Tibial nerve (tissue), 4 donors: ENCODE data around the gene ECEL1. TPM values are rescaled to one million over a fixed set of nuclear protein-coding genes. Genes with fewer than 3 reads are reported as not detected.

Experiments
- DNase-seq, 2 donors: peaks; one replicate each; pipeline ENCODE4 v3.0.0-alpha.2; 2019; ENCODE audit warnings: low spot score in 2 of 2
- H3K27ac ChIP-seq, 4 donors: fragments of 200-600 bp; sonication (generic) in 3 of 4; one replicate each; pipeline ENCODE4 v1.5.1; 2017 to 2019; ENCODE audit warnings: mild to moderate bottlenecking in 1 of 4
- H3K27me3 ChIP-seq, 2 donors: fragments of 200-600 bp; sonication (generic) in 1 of 2; one replicate each; pipeline versions ENCODE4 v1.5.1 to v1.6.0; 2017 to 2019
- H3K36me3 ChIP-seq, 3 donors: fragments of 200-600 bp; sonication (generic); one replicate each; pipeline ENCODE4 v1.5.1; 2018 to 2019
- H3K4me1 ChIP-seq, 4 donors: fragments of 200-600 bp; sonication (generic) in 3 of 4; one replicate each; pipeline ENCODE4 v1.5.1; 2017 to 2019
- H3K4me3 ChIP-seq, 4 donors: fragments of 200-600 bp; sonication (generic) in 3 of 4; one replicate each; pipeline ENCODE4 v1.5.1; 2017 to 2019; ENCODE audit warnings: mild to moderate bottlenecking in 1 of 4, moderate library complexity in 1 of 4
- H3K9me3 ChIP-seq, 4 donors: fragments of 200-600 bp; sonication (generic) in 3 of 4; one replicate each; pipeline ENCODE4 v1.5.1; 2017 to 2019
- CTCF ChIP-seq, 5 experiments: fragments of 200-600 bp in 3 of 5; fragments of 450-650 bp in 2 of 5; sonication (generic) in 3 of 5; IDR thresholded peaks; one replicate each; pipeline ENCODE4 v1.5.1; 2016 to 2019; ENCODE audit warnings: antibody characterized with exemption in 5 of 5, mild to moderate bottlenecking in 3 of 5, moderate library complexity in 2 of 5
- EP300 ChIP-seq, 2 donors: sonication (generic); formaldehyde crosslinking; IDR thresholded peaks; one replicate each; pipeline ENCODE4 v1.6.1; 2017; ENCODE audit warnings: antibody characterized with exemption in 2 of 2, mild to moderate bottlenecking in 1 of 2
- POLR2A ChIP-seq, 2 donors: fragments of 450-650 bp; IDR thresholded peaks; one replicate each; pipeline ENCODE4 v1.6.1; 2017; ENCODE audit warnings: antibody characterized with exemption in 2 of 2, mild to moderate bottlenecking in 2 of 2, moderate library complexity in 2 of 2
- WGBS, 2 donors: methylation state at CpG; one replicate each; pipeline ENCODE4 v1.1.5; 2018; 5-methylcytosine and 5-hydroxymethylcytosine counted together
- total RNA-seq, 4 donors: library from RNA; depleted of rRNA; stranded (reverse); fragments of >200 nt; gene quantifications; one replicate each; pipeline ENCODE4 v1.1.0, GENCODE V29; 2016

The ECEL1 gene
- total RNA-seq, 4 donors from 2014 or later = 1.0 to 7.3 (median 1.8) TPM; not detected in 1

DNA sequence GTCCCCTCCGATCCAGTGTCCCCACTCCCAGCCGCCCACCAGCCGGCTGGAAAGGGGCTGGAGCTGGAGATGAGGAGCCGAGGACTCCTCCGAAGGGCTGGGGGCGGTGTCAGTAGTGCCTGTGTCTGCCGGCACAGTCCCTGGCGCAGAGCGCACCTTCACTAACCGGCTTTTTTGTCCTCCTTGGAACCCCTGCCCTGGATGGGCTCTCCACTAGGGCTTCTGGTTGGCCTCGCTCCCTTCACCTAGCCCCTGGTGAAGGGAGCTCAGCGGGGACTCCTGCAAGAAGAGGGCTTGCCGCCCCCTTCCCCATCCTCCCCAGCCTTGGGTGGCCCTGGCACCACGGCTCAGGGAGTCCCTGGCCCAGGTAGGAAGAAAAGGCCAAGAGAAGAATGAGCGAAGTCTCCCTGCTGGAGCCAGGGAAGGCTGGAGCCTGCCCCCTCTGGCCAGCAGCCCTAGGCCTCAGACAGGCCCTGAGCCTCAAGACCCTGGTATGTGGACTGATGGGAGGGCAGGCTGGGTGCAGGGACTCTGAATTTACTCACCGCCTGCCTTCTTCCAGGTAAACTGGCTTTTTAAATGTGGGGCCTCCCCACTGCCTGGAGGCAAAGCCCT, 570 bp upstream of the ECEL1 start:
- Histone ChIP-seq H3K4me1 (peaks cover 0 to 28% (median 0%) of the 10 kb centered on the region in 4 donors), H3K27me3 (peaks cover 0 to 58% of the 10 kb centered on the region in 2 donors), H3K27ac (no peak overlapping the region), H3K4me3 (no peak overlapping the region), H3K36me3 (no peaks in the 10 kb centered on the region), H3K9me3 (no peaks in the 10 kb centered on the region)
- DNase-seq = no peak
- 59 to 71% methylated on average over 8 of the region's 16 CpGs for WGBS, 2 donors
- TF ChIP-seq CTCF (IDR thresholded peaks at IDR 0.05) = no peak
- TF ChIP-seq EP300 (IDR thresholded peaks at IDR 0.05) = no peak
- no peak for TF ChIP-seq POLR2A (IDR thresholded peaks at IDR 0.05)

- Histone ChIP-seq H3K4me3 (peak overlapping the region in 1 of 4 donors; percentile 31), H3K27ac (no peak overlapping the region), H3K27me3 (peaks cover 0 to 71% of the 10 kb centered on the region in 2 donors), H3K4me1 (peaks cover 0 to 28% (median 0%) of the 10 kb centered on the region in 4 donors), H3K9me3 (no peaks in the 10 kb centered on the region), H3K36me3 (no peaks in the 10 kb centered on the region)
- DNase-seq = no peak
- TF ChIP-seq POLR2A (IDR thresholded peaks at IDR 0.05) (no peak), EP300 (IDR thresholded peaks at IDR 0.05) (no peak), CTCF (IDR thresholded peaks at IDR 0.05) (no peak)
- 2 to 3% methylated on average over 22 to 32 of the region's 74 CpGs for WGBS, 2 donors
Observed at GRCh38 chr2:232486558-232487384, 863 bp downstream of the ECEL1 start.

DNA sequence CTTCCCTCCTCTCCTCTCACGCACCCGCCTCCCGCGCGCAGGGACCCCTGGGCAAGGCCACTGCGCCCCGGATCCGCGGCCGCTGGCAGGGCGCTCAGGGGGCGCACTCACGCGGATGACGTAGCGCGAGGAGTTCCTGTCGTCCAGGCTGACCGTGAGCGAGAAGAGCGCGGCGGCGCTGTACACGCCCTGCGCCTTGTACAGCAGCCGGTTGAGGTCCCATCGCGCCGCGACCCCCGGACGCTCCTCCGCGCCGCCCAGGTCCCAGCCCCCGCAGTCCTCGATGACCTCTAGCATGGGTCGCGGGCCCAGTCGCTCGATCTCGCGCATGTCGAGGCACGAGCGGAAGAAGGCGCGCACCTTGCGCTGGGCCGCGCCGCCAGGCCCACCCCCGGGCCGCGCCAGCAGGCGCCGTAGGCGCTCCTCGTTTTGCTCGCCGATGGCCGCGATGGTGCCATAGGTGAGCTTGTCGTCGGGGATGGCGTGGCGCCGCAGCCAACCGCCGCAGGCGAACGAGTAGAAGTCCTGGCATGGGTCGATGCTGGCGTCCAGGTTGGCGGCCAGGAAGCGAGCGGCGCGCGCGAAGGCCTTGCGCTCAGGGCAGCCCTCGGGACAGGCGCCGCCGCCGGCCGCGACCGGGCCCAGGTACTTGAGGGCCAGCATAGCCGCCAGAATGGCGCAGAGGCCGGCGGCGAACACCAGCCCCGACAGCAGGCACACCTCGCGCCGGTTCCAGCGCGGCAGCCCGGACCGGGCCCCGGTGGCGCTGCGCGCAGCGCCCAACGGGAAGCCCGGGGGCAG, 1.7 kb downstream of the ECEL1 start:
- Histone ChIP-seq H3K27ac (no peak overlapping the region), H3K27me3 (peaks cover 0 to 73% of the 10 kb centered on the region in 2 donors), H3K36me3 (no peaks in the 10 kb centered on the region), H3K9me3 (no peaks in the 10 kb centered on the region), H3K4me3 (no peak overlapping the region), H3K4me1 (peaks cover 0 to 28% (median 0%) of the 10 kb centered on the region in 4 donors)
- DNase-seq = no peak
- WGBS, 2 donors = 2 to 3% methylated on average over 30 to 38 of the region's 111 CpGs
- TF ChIP-seq POLR2A (IDR thresholded peaks at IDR 0.05) (no peak), CTCF (IDR thresholded peaks at IDR 0.05) (no peak), EP300 (IDR thresholded peaks at IDR 0.05) (no peak)

GRCh38 chr2:232485348-232485756, 2.3 kb downstream of the ECEL1 start:
- 7% methylated on average over 22 of the region's 22 CpGs for WGBS, 2 donors
- DNase-seq = no peak
- Histone ChIP-seq H3K4me1 (peaks cover 0 to 28% (median 0%) of the 10 kb centered on the region in 4 donors), H3K4me3 (no peak overlapping the region), H3K27me3 (peaks cover 0 to 73% of the 10 kb centered on the region in 2 donors), H3K36me3 (no peaks in the 10 kb centered on the region), H3K9me3 (no peaks in the 10 kb centered on the region), H3K27ac (no peak overlapping the region)
- no peak for TF ChIP-seq EP300 (IDR thresholded peaks at IDR 0.05)
- no peak for TF ChIP-seq CTCF (IDR thresholded peaks at IDR 0.05)
- no peak for TF ChIP-seq POLR2A (IDR thresholded peaks at IDR 0.05)
